AG04449 (cell line): ENCODE measurements around the gene ERGIC1.

Experiments used
- CTCF ChIA-PET: fragments of 350-600 bp; formaldehyde crosslinking; extraction: SDS; loops from one replicate; lab custom pipeline; 2021; ENCODE audit warnings: antibody characterized with exemption; lab: Yijun Ruan, JAX
- POLR2A ChIA-PET: fragments of 400-600, 350-600 bp; formaldehyde crosslinking; extraction: SDS; loops from one replicate; lab custom pipeline; 2020; ENCODE audit warnings: antibody characterized with exemption, inconsistent platforms; lab: Yijun Ruan, JAX
- DNase-seq: peaks from one replicate; pipeline ENCODE4 v3.0.0-alpha.2; 2010; ENCODE audit warnings: low read depth, low spot score
- H3K4me3 ChIP-seq: 2 replicates; pipeline ENCODE4 v1.5.1; 2011; ENCODE audit warnings: low read depth, mild to moderate bottlenecking, control low read depth, low read length
- CTCF ChIP-seq: IDR thresholded peaks from one replicate; pipeline ENCODE4 v1.5.1; 2011; ENCODE audit warnings: mild to moderate bottlenecking, moderate library complexity, low read length, control low read depth, inconsistent platforms; ENCODE audit not compliant: insufficient read depth; ENCODE audit errors: missing control alignments

ERGIC1 gene

DNA sequence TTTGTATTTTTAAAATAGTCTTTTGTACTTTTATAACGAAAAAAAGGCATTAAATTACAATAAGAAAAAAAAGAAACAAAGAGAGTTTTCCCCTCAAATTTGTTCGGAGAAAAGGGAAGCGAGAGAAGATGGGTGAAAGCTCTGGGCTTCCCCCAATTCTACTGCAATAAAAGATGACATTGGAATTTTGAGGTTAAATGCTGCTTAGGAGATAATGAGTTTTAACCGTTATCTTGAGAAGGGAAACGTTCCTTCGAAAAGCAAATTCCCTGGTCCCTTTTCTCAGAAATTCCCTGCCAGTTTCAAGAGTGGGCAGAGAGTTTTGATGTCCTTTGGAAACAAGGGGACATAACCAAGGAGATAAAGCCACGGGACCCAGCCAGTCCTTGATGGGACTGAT lies 18.4 kb upstream of the ERGIC1 start:
- TF ChIP-seq CTCF = no peak
- no peak overlapping the region for H3K4me3 ChIP-seq
- ChIA-PET POLR2A (no interaction called here), CTCF (no interaction called here)
- DNase-seq = no peak

GRCh38 chr5:172816925-172817562 lies 17.0 kb upstream of the ERGIC1 start:
- ChIA-PET POLR2A (interaction anchor here (0.6 to 1.3 kb wide), 3 partner anchors 30 to 49 kb away, joined by 3 to 4 read pairs (median 3); partner anchors contain the start of gene DUSP1), CTCF (interaction anchor here (0.7 kb wide), 1 partner anchor 77 kb away, joined by 3 read pairs; no protein-coding TSS in a partner anchor)
- DNase-seq = no peak
- no peak for TF ChIP-seq CTCF
- no peak overlapping the region for H3K4me3 ChIP-seq

GRCh38 chr5:172817664-172818063 lies 16.4 kb upstream of the ERGIC1 start:
- ChIA-PET CTCF (interaction anchor here (0.7 kb wide), 1 partner anchor 77 kb away, joined by 3 read pairs; no protein-coding TSS in a partner anchor), POLR2A (interaction anchor here (0.6 to 1.3 kb wide), 2 partner anchors 47 to 50 kb away, joined by 3 to 4 read pairs; partner anchors contain the start of gene DUSP1)
- H3K4me3 ChIP-seq = no peak overlapping the region
- no peak for TF ChIP-seq CTCF
- no peak for DNase-seq

GRCh38 chr5:172818081-172818480 lies 16.0 kb upstream of the ERGIC1 start:
- no peak overlapping the region for H3K4me3 ChIP-seq
- DNase-seq = no peak
- ChIA-PET CTCF (no interaction called here), POLR2A (interaction anchor here (1.3 kb wide), 1 partner anchor 47 kb away, joined by 4 read pairs; the partner anchor contains the start of gene DUSP1)
- no peak for TF ChIP-seq CTCF

- ChIA-PET POLR2A (no interaction called here), CTCF (no interaction called here)
- H3K4me3 ChIP-seq = no peak overlapping the region
- TF ChIP-seq CTCF = no peak
- no peak for DNase-seq
Observed at GRCh38 chr5:172819569-172819968, 14.5 kb upstream of the ERGIC1 start.

DNA sequence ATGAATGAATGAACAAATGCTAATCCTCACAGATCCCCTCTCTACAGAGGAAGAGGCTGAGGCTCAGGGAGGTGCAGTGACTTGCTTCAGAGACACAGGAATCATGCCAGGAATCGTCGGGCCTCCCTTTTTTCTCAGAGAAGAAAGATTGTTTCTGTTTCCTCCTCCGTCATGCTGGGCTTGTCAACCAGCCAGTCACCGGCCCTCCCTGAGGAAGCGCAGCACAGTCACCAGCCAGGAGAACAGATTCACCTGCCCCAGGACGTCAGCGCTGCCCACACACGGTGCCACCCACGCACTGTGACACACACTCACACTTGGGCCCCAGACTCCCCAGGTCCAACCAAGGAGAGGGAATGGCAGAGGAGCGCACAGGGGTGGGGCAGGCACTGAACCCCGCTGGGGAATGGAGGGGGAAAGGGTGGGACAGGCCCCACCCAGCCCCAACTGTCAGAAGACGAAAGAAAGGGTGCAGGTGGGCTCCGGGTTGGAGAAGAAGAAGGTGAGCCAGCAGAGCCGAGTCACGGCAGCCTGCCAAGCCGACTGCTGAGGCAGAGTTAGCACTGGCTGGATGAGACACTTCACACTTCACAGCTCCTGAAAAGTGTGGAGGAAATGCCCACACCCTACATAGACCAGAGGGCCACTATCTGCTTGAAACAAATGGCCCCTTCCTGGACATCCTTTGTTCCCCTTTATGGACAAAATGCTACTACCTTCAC lies 13.8 kb upstream of the ERGIC1 start:
- no peak for TF ChIP-seq CTCF
- ChIA-PET CTCF (interaction anchor here (1.2 to 1.3 kb wide), 2 partner anchors 9 to 11 kb away, joined by 3 read pairs; no protein-coding TSS in a partner anchor), POLR2A (no interaction called here)
- DNase-seq = no peak
- H3K4me3 ChIP-seq = no peak overlapping the region
